DND-41 (cell line): ENCODE results near the gene AR.

ENCODE experiments used
- EZH2 ChIP-seq: IDR thresholded peaks from 3 replicates; pipeline ENCODE4 v1.6.1; 2012; ENCODE audit warnings: borderline replicate concordance, low read depth, mild to moderate bottlenecking, moderate library complexity, low read length, inconsistent platforms; ENCODE audit not compliant: severe bottlenecking
- TF ChIP-seq, protein P1 (sequence below): IDR thresholded peaks from 2 replicates; pipeline ENCODE4 v1.5.1; 2012; ENCODE audit warnings: borderline replicate concordance, low read length, moderate library complexity, mild to moderate bottlenecking; ENCODE audit not compliant: poor library complexity, severe bottlenecking; ENCODE audit errors: extremely low read depth

DNA sequence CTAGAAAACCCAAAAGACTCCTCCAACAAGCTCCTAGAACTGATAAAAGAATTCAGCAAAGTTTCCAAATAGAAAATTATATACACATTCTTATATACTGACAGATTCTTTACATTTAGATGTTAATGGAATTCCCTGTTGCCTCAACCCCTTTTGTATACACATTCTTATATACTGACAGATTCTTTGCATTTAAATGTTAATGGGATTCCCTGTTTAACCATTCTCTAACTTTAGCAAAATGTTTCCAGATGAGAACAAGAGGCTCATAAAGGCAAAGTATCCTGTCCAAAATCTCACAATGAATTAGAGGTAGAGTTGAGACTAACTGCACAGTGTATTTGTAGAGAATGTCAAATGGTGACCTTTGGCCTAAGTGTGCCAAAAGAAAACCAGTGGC is 23.1 kb upstream of the AR start:
- TF ChIP-seq, protein P1, sequence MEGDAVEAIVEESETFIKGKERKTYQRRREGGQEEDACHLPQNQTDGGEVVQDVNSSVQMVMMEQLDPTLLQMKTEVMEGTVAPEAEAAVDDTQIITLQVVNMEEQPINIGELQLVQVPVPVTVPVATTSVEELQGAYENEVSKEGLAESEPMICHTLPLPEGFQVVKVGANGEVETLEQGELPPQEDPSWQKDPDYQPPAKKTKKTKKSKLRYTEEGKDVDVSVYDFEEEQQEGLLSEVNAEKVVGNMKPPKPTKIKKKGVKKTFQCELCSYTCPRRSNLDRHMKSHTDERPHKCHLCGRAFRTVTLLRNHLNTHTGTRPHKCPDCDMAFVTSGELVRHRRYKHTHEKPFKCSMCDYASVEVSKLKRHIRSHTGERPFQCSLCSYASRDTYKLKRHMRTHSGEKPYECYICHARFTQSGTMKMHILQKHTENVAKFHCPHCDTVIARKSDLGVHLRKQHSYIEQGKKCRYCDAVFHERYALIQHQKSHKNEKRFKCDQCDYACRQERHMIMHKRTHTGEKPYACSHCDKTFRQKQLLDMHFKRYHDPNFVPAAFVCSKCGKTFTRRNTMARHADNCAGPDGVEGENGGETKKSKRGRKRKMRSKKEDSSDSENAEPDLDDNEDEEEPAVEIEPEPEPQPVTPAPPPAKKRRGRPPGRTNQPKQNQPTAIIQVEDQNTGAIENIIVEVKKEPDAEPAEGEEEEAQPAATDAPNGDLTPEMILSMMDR, result no peak
- TF ChIP-seq EZH2, result no peak
